ENCODE measurements around the gene TEX22.

DNA sequence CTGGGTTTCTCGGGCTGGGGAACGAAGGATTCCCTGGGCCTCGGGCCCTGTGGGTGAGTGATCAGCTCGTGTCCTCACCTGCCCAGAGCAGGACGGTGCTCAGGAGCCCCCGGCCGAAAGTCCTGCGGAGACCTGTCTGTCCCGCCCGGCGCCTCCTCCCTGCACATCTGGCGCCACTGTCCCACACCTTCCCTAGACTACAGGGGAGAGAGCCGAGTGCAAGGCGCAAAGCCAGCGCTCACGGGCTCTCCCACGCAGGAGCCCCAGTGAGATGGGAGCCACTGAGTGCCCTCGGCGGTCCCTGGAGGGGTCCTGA is 13.1 kb upstream of the TEX22 start:
- TF ChIP-seq POLR2A (IDR thresholded peaks at IDR 0.05; ENCODE audit: low read length), result no peak
- TF ChIP-seq GATA1 (IDR thresholded peaks at IDR 0.05; ENCODE audit: low read depth, low read length), result no peak
